Upper lobe of left lung (tissue), 6 donors: ENCODE results near the gene OBSCN. TPM values are rescaled to one million over a fixed set of nuclear protein-coding genes. Genes with fewer than 3 reads are reported as not detected.

ENCODE experiments used
- ATAC-seq, 2 donors: fragments of 200-7000 bp; cut with Tn5 transposase; one replicate each; pipeline ENCODE4 v1.9.1; 2022; ENCODE audit warnings: mild to moderate bottlenecking in 2 of 2, moderate library complexity in 2 of 2; ENCODE audit not compliant: low FRiP score in 2 of 2
- DNase-seq, 2 donors: peaks; one replicate each; pipeline ENCODE4 v3.0.0-alpha.2; 2019 to 2020
- H3K27ac ChIP-seq, 4 donors: fragments of 200-600 bp; sonication (generic); one replicate each; pipeline ENCODE4 v1.5.1; 2016 to 2019
- H3K27me3 ChIP-seq, 4 donors: fragments of 200-600 bp; sonication (generic); one replicate each; pipeline ENCODE4 v1.5.1; 2017 to 2019
- H3K36me3 ChIP-seq, 4 donors: fragments of 200-600 bp; sonication (generic); one replicate each; pipeline ENCODE4 v1.5.1; 2016 to 2019
- H3K4me1 ChIP-seq, 4 donors: fragments of 200-600 bp; sonication (generic); one replicate each; pipeline ENCODE4 v1.5.1; 2018 to 2019
- H3K4me3 ChIP-seq, 4 donors: fragments of 200-600 bp; sonication (generic); one replicate each; pipeline ENCODE4 v1.5.1; 2017 to 2019; ENCODE audit warnings: mild to moderate bottlenecking in 2 of 4, moderate library complexity in 1 of 4
- H3K9me3 ChIP-seq, 4 donors: fragments of 200-600 bp; sonication (generic); one replicate each; pipeline ENCODE4 v1.5.1; 2018 to 2019
- CTCF ChIP-seq, 6 experiments: fragments of 450-650 bp in 4 of 6; fragments of 200-600 bp in 2 of 6; sonication (generic) in 2 of 6; IDR thresholded peaks; one replicate each; pipeline ENCODE4 v1.5.1; 2016 to 2019; ENCODE audit warnings: antibody characterized with exemption in 6 of 6
- EP300 ChIP-seq, 4 donors: sonication (generic); formaldehyde crosslinking; IDR thresholded peaks; one replicate each; pipeline ENCODE4 v1.5.1; 2017; ENCODE audit warnings: antibody characterized with exemption in 4 of 4, control low read depth in 2 of 4
- POLR2A ChIP-seq, 4 donors: fragments of 450-650 bp; IDR thresholded peaks; one replicate each; pipeline ENCODE4 v1.5.1; 2016 to 2017; ENCODE audit warnings: antibody characterized with exemption in 4 of 4, mild to moderate bottlenecking in 2 of 4
- POLR2AphosphoS5 ChIP-seq, 2 donors: sonication (generic); formaldehyde crosslinking; IDR thresholded peaks; one replicate each; pipeline ENCODE4 v1.5.1; 2017; ENCODE audit warnings: antibody characterized with exemption in 2 of 2
- WGBS, 2 donors: methylation state at CpG; one replicate each; pipeline ENCODE4 v1.1.5; 2017 to 2018; 5-methylcytosine and 5-hydroxymethylcytosine counted together
- total RNA-seq, 6 donors: library from RNA; depleted of rRNA in 4 of 6; stranded (reverse); fragments of >200 nt in 4 of 6; gene quantifications; one replicate each; pipeline versions ENCODE4 v1.1.0 to v1.2.1, GENCODE V29; 2016 to 2021
- donor health status: DM: no; HTN: no; CAD: no; lungs with moderate emphysema.
- donor health status: DM: no; HTN: yes; CAD: no; lungs with severe emphysema.

Gene OBSCN
- total RNA-seq, 6 donors from 2014 or later: 15.7 to 160 (median 47.0) TPM

GRCh38 chr1:228340686-228341449 is 133.0 kb downstream of the OBSCN start:
- WGBS, 2 donors: 90 to 94% methylated on average over 27 to 38 of the region's 39 CpGs
- H3K27me3 ChIP-seq: no peaks in the 10 kb centered on the region
- H3K36me3 ChIP-seq: peaks cover 0 to 46% (median 30%) of the 10 kb centered on the region in 4 donors
- no peak for ATAC-seq
- DNase-seq: peak; percentile 18 to 68
- no peaks in the 10 kb centered on the region for H3K9me3 ChIP-seq
- H3K27ac ChIP-seq: no peak overlapping the region
- TF ChIP-seq EP300 (IDR thresholded peaks at IDR 0.05) (no peak), CTCF (IDR thresholded peaks at IDR 0.05) (no peak), POLR2A (IDR thresholded peaks at IDR 0.05) (no peak), POLR2AphosphoS5 (IDR thresholded peaks at IDR 0.05) (no peak)
- H3K4me1 ChIP-seq: no peaks in the 10 kb centered on the region
- H3K4me3 ChIP-seq: no peak overlapping the region

DNA sequence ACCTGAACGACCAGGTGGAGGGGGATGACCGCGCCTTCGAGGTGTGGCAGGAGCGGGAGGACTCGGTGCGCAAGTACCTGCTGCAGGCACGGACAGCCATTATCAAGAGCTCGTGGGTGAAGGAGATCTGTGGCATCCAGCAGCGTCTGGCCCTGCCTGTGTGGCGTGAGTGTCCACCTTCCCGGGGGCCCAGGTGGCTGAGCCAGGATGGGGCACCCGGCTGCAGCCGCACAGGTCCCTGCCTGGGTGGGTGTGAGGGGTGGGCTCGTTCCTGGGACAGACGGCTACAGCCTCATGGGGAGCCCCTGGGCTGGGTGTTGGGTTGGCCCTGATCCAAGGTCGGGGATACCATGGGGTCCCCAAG is 133.6 kb downstream of the OBSCN start:
- no peaks in the 10 kb centered on the region for H3K4me1 ChIP-seq
- H3K36me3 ChIP-seq: peaks cover 0 to 43% (median 28%) of the 10 kb centered on the region in 4 donors
- H3K4me3 ChIP-seq: no peak overlapping the region
- TF ChIP-seq POLR2AphosphoS5 (IDR thresholded peaks at IDR 0.05) (no peak), EP300 (IDR thresholded peaks at IDR 0.05) (no peak), POLR2A (IDR thresholded peaks at IDR 0.05) (no peak), CTCF (IDR thresholded peaks at IDR 0.05) (no peak)
- no peak overlapping the region for H3K27ac ChIP-seq
- H3K9me3 ChIP-seq: no peaks in the 10 kb centered on the region
- H3K27me3 ChIP-seq: no peaks in the 10 kb centered on the region
- peak in 1 of 2 donors; percentile 66 for DNase-seq
- 80 to 95% methylated on average over 1 to 10 of the region's 17 CpGs for WGBS, 2 donors
- ATAC-seq: no peak

- Histone ChIP-seq H3K4me1 (no peaks in the 10 kb centered on the region), H3K36me3 (peaks cover 0 to 39% (median 26%) of the 10 kb centered on the region in 4 donors), H3K27me3 (no peaks in the 10 kb centered on the region), H3K9me3 (no peaks in the 10 kb centered on the region), H3K27ac (no peak overlapping the region), H3K4me3 (no peak overlapping the region)
- DNase-seq (peak; percentile 14 to 54), ATAC-seq (no peak)
- TF ChIP-seq CTCF (IDR thresholded peaks at IDR 0.05): no peak
- TF ChIP-seq POLR2AphosphoS5 (IDR thresholded peaks at IDR 0.05): no peak
- TF ChIP-seq POLR2A (IDR thresholded peaks at IDR 0.05): no peak
- no peak for TF ChIP-seq EP300 (IDR thresholded peaks at IDR 0.05)
- 94 to 97% methylated on average over 16 to 17 of the region's 20 CpGs for WGBS, 2 donors
These were observed 134.2 kb downstream of the OBSCN start for GRCh38 chr1:228341814-228342626.

GRCh38 chr1:228342627-228343190 is 134.9 kb downstream of the OBSCN start:
- no peak for DNase-seq

More at GRCh38 chr1:228342627-228343190, 134.9 kb downstream of the OBSCN start:
- 89 to 93% methylated on average over 5 to 8 of the region's 8 CpGs for WGBS, 2 donors
- H3K4me1 ChIP-seq: no peaks in the 10 kb centered on the region
- TF ChIP-seq EP300 (IDR thresholded peaks at IDR 0.05) (no peak), POLR2AphosphoS5 (IDR thresholded peaks at IDR 0.05) (no peak), CTCF (IDR thresholded peaks at IDR 0.05) (no peak), POLR2A (IDR thresholded peaks at IDR 0.05) (no peak)
- no peaks in the 10 kb centered on the region for H3K9me3 ChIP-seq
- H3K27me3 ChIP-seq: no peaks in the 10 kb centered on the region
- H3K27ac ChIP-seq: no peak overlapping the region
- H3K36me3 ChIP-seq: peaks cover 0 to 39% (median 23%) of the 10 kb centered on the region in 4 donors
- no peak for ATAC-seq
- H3K4me3 ChIP-seq: no peak overlapping the region
